GM19099 (cell line): ENCODE data around the gene PPP1R14C.

Experiments used
- POLR2A ChIP-seq: IDR thresholded peaks from 3 replicates; pipeline ENCODE4 v1.6.1; 2011; ENCODE audit warnings: low read depth; ENCODE audit not compliant: insufficient read length; ENCODE audit errors: extremely low read depth

The PPP1R14C gene

DNA sequence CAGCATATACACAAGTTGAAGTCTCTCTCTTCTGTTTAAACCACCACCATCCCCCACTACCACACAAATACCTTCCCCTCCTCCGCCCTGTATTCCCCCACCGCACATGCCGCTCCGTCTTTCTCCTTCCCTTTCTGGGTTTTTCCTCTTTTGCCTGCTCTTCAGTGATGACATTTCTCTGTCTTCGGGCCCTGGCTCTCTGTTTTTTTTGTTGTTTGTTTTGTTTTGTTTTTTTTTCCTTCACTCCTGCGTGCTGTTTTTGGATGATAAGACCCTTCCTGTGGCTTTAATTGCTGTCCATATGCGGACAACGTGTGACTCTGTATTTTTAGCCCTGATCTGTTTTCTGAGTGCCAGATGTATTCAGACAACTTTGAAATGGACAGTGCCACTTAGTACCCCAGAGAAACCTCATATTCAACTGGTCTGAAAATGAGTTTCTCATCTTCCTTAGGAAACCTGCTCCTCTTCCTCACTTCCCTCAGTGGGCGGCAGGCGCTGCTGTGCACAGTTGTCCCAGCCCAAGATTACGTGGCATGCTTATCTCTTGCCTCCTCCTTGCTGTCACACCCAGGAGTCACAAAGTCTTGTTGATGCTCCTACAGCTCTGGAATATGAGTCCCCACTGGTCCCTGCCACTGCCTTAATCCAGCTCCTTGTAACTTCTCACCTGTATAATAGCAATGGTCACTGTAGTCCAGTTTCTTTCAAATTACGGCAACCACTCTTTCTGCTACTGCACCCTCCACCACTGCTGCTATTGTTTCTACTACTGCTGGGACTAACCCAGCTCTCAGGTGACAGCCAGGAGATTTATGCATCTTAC is 8.2 kb downstream of the PPP1R14C start:
- TF ChIP-seq POLR2A = no peak

- no peak for TF ChIP-seq POLR2A
Observed at GRCh38 chr6:150152891-150153876, 10.3 kb downstream of the PPP1R14C start.

DNA sequence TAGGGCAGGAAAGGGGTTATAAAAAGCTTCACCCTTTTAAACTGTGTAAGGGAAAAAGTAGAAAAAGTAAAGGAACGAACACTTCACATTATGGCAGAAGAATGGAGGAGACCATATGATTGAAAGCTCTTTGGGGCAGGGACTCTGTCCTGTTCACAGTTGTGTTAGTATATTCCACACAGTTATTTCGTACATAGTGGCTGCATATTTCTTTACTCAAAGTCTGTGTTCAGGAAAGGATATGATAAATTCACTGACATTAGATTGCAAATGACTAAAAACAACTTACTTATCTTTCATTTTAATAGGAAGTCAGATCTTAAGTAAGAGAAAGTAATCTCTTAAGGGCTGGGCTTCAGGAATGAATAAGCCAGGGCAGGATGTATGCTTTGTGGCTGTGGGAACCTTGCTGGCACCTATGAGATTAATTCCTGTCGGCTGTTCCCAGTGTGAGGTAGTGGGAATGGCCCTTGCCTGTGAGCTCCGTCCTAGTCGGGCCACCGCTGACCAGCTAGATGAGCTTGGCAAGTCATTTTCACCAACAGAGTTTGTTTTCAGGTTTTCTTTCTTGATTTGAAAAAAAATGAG is 11.2 kb downstream of the PPP1R14C start:
- no peak for TF ChIP-seq POLR2A

DNA sequence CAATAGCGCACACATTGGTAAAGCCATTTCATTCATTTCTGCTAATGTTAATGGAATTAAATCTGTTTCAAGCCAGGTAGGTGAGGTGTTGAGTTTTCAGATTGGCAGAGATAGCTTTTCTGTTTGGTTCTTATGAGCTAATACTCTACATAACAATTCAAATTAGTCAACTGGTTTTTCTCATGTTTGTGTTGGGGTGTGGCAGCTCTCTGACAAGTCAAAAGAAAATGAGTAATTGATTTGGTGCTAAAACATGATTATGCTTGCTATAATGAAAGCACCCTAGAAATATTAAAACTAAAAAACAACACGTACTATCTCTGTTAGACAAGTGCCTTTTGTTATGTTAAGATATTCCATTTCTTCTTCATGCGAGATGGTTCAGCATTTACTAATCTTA is 13.6 kb downstream of the PPP1R14C start:
- TF ChIP-seq POLR2A = no peak

DNA sequence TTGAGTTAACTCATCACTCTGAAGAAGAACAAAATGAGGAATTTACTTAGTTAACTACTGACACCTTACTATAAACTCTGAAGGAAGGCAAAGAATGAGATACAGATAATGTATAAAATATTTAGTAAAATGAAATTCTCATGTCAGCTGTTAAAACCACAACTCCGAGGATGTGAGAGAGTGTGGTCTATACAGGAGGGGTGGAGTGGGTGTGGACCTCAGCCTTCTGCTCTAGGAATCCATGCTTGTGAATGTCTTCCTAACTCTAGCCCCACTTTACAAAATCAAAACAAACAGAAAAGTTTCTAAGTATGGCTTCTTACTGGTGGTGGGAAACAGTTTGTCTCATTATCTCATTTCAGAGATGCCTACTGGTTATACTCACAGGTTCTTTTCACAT is 14.2 kb downstream of the PPP1R14C start:
- no peak for TF ChIP-seq POLR2A

- no peak for TF ChIP-seq POLR2A
Observed at GRCh38 chr6:150159757-150160156, 16.9 kb downstream of the PPP1R14C start.

DNA sequence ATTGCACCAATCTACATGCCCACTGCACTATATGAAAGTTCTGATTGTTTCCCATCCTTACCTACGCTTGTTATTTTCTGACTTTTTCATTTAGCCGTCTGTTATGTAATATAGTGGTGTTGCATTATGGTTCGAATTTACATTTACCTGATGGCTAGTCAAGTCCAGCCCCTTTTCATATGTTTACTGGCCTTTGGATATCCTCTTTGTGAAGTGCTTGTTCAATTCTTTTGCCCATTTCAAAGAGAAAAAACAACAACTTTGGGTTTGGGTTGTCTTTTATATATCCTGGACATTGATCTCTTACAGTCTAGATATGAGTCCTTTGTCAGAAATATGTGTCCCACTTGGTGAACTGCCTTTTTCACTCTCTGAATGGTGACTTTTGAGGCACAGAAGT is 21.1 kb downstream of the PPP1R14C start:
- TF ChIP-seq POLR2A = no peak

DNA sequence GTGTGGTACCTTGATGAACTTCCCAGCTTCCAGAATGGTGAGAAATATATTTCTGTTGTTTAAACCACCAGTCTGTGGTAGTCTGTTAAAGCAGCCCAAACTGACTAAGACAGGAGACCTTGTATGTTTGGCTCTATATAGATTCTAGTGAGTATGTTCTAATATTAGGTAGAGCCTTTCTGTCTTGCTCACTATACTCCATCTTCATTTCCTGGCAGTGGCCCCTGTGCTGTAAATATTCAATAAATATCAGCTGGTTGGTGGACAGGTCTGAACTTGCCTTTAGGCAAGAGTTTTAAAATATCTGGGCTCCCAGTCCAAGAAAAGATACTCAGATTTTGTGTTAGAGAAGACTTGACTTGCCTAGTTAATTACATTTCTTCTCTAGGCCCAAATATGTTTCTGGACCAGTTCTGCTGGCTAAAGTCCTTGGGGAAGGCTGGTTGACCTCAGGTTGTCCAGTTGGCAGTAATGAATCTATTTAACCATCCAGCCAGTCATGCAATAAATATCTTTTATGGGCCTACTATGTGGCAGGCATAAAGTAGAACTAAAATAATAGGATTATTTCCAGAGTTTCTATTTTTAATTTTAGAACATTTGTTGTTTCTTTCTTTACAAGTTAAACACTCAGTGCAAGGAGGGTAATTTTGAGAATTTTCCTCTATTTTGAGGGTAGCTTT is 22.3 kb downstream of the PPP1R14C start:
- TF ChIP-seq POLR2A = no peak

DNA sequence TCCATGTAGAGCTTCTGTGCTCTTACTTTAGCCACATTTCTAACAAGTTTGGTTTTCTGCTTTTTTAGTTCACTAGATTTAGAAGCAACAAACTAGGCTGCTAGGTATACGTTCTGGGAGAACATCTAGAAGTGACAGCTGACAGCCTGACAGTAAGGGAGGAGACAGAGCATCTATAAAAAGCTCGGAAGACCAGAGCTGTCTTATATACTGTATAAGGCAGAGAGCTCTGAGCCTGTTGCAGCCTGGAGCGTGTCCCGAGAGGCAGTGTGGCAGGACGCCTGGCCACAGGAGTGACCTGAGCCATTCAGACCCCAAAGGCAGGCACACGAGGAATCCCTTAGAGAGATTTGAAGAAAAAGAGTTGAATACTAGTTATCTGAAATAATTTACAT is 24.6 kb downstream of the PPP1R14C start:
- TF ChIP-seq POLR2A = no peak

DNA sequence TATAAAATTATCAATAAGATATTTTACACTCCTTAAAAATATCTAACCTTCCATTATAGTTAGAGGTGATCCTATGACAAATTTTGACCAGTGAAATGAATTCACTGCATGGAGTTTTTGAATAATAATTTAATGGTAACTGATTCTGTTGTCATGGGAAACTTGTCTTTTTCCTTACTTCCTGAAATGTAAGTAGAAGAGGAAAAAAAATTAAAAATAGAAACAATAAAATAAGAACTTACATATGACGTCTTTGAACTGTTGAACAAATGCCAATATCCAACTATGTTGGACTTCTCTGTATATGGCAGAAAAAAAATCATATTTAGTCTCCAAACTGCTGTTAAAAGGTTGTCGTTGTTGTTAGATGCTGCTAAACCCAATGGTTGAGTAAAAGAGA is 26.3 kb downstream of the PPP1R14C start:
- TF ChIP-seq POLR2A = no peak

- no peak for TF ChIP-seq POLR2A
Observed at GRCh38 chr6:150169609-150170008, 26.8 kb downstream of the PPP1R14C start.

GRCh38 chr6:150172929-150173328 is 30.1 kb downstream of the PPP1R14C start:
- no peak for TF ChIP-seq POLR2A

DNA sequence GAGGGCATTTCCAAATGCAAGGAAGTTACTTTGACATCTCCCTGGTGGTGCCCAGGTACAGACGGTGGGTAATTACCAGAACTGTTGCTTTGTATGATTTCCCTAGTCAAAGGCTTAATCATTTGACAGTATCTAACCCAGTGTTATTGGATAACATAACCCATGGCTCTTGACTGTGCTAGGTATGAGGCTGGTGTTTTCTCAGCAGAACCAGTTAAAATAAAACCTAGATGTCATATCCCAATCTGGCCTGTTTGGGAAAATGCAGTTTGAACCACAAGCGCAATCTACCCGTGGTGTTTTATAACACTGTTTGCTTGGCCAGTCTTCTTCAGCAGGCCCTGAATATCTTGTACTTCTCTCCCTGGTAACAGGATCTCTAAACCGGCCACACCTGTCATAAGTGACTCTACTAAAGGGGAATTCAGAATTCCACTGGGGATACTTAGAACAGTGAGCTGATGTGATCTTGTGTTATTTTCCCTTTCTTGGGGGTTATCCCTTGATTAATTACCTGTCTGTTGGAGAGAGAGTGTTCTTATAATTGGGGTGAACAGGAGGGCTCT is 32.8 kb downstream of the PPP1R14C start:
- TF ChIP-seq POLR2A = no peak

DNA sequence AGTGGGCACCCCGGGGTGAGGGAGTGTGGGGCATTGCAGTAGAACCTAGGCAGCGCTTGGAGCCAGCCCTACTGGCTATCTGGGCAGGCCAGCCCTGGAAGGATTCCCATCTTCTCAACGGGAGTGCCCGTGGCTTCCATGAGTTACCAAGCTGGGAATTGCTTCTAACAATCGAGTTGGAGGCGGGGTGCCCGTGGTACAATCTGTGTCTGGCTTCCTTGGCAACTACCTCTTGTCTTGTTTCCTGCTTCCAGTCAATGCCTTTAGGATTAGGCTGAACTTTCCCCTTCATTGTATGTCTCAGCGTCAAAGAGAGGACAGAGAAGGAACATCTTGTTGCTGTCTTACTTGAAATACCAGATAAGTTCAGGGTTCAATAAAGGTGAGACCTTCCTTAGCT is 33.3 kb downstream of the PPP1R14C start:
- no peak for TF ChIP-seq POLR2A
